Fibroblast of peridontal ligament (primary cell): ENCODE measurements around the gene PHRF1.
"Not testable (repeated sequence)": the region's sequence is repeated elsewhere in the genome, so short reads cannot be mapped to it uniquely, and the experiment has no call there.

ENCODE experiments used
- DNase-seq: peaks from one replicate; pipeline ENCODE4 v3.0.0-alpha.2; 2010; ENCODE audit errors: extremely low read depth

Gene PHRF1

DNA sequence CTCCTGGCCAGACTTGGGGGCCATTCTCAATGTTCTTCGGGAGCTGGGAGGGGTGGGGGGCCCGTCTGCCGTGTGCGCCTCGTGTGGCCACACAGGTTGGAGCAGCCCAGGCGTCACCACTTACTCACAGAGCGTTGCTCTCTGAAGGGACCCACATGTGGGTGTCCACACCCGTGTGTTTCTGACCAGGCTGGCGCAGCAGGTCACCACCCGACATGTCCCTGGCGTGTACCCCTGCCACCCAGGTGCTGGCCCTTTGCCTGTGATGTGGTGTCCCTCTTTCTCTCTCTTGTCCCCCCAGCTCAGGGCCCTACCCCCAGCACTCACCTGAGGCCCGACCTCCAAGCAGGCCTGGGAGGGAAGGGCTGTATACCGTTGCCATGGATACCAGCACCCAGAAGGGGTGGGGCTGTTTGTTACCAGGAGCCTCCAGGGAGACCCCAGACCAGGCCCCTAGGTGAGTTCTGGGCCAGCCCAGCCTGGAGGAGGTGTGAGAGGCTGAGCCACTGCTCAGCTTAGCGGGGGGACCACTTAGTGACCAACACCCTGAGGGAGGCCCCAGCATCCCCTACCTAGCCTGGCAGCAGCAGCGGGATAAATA lies 17.1 kb upstream of the PHRF1 start:
- no peak for DNase-seq

DNA sequence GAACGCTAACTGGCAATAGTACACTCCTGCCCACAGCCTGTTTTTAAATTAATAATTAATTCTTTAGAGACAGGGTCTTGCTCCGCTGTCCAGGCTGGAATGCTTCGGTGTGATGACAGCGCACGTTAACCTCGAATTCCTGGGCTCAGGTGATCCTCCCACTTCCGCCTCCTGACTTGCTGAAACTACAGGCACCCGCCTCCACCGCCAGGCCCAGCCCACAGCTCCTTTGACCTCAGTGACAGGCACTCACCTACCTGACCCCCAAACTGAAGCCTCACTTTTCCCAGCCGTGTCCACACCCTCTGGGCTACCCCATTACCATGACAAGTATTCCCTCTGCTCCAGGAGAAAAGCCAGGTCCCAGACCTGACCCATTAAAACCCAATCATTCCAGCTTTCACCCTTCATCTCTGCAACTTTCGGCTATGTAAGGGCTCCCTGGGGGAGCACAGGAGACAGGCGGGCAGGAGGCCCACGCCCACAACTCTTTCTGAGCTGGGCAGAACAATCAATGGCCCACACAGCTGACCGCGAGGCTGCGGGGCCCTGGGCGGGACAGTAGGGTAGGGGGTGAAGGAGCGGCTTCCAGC lies 16.5 kb upstream of the PHRF1 start:
- no peak for DNase-seq

DNA sequence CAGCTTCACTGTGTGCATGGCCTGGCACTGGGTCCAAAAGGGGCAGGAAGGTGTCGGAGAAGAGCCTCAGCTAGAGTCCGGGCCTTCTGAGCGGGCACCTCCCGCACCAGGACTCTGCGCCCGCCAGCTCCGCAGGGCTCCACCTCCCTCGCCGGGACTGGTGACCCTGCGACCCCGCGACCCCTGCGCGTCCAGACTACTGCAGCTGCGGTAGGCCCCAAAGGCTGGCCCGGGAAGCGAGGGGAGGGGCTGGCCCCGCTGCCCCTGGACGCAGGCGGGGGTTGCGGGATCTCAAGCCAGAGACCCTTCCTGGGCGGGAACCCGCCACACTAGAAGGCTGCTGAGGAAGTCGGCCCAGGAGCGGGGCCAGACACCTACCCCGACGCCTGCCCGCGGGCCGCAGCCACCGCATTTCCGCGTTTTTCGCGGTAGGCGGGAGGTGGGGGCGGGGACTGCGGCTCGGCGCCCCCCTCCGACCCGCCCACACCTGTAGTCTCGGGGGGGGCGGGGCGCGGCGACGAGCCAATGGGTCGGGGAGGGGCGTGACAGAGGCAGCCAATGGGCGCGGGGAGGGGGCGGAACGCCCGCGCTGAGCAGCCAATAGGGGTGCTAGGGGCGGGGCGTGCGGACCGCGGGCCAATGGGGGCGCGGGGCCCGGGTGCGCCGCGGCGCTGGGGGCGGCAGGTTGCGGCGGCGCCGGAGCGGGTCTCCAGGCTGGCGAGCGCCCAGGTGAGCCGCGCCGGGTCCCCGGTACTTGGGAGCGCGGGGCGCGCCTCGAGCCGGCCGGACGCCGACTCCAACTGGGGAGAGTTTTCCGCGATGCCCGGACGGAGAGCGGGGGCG lies 15.7 kb upstream of the PHRF1 start, which contains the start of the genes LMNTD2 and RASSF7:
Gene LMNTD2 (minus strand): TSS at position 434 of the 843 bp plus-strand sequence. CDS start 22 bp downstream, at position 412.
Gene RASSF7 (plus strand): TSS at position 666 of the 843 bp plus-strand sequence. CDS start 799 bp downstream, outside the sequence.
- DNase-seq: peak; percentile 47

DNA sequence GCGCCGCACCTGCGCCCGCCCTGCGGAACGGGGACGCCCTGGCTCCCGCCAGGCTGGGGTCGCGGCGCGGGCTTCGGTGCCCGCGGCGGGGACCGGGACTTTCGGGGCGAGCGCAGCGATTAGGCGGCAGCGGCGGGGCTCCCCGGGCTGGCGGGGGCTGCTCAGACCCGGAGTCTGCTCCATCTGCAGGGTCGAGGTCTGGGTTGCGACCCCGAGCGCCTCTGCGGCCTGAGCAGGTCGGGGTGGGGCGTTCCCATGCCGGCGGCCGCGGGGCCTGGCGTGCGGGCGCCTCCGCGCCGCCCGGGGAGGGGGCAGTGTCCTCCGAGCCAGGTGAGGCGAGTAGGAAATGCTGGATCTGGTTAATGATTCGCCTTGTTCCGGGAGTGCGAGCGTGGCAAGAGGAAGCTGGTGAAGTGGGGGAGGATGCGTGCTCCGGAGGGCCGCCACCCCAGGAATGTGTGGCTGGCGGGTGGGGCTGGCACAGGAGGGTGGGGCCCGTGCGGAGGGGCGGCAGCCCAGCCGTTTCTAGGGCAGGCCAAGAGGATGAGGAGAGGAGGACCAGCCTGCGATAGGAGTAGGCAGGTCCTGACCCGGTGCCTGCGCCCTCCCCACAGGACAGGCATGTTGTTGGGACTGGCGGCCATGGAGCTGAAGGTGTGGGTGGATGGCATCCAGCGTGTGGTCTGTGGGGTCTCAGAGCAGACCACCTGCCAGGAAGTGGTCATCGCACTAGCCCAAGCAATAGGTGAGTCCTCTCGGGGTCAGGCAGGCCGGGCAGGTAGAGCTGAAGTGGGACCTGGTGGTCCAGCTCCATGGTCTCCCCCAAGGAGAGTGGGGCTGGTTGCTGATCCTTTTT lies 14.9 kb upstream of the PHRF1 start:
- DNase-seq: no peak

DNA sequence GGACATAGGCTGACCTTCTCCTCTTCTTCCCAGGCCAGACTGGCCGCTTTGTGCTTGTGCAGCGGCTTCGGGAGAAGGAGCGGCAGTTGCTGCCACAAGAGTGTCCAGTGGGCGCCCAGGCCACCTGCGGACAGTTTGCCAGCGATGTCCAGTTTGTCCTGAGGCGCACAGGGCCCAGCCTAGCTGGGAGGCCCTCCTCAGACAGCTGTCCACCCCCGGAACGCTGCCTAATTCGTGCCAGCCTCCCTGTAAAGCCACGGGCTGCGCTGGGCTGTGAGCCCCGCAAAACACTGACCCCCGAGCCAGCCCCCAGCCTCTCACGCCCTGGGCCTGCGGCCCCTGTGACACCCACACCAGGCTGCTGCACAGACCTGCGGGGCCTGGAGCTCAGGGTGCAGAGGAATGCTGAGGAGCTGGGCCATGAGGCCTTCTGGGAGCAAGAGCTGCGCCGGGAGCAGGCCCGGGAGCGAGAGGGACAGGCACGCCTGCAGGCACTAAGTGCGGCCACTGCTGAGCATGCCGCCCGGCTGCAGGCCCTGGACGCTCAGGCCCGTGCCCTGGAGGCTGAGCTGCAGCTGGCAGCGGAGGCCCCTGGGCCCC lies 14.1 kb upstream of the PHRF1 start:
- DNase-seq: no peak

DNA sequence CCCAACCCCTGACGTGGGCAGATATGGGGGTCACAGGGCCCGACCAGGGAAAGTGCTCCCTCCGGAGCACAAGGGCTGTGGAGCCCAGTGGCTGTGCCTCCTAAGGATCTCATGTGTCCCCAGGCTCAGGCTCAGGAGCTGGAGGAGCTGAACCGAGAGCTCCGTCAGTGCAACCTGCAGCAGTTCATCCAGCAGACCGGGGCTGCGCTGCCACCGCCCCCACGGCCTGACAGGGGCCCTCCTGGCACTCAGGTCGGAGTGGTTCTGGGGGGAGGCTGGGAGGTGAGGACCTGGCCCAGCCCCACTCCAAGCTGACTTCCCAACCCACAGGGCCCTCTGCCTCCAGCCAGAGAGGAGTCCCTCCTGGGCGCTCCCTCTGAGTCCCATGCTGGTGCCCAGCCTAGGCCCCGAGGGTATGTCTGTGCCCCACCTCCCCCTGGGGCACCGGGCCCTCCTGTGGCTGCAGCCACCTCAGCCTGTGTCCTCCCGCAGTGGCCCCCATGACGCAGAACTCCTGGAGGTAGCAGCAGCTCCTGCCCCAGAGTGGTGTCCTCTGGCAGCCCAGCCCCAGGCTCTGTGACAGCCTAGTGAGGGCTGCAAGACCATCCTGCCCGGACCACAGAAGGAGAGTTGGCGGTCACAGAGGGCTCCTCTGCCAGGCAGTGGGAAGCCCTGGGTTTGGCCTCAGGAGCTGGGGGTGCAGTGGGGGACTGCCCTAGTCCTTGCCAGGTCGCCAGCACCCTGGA lies 13.0 kb upstream of the PHRF1 start:
- DNase-seq: no peak

DNA sequence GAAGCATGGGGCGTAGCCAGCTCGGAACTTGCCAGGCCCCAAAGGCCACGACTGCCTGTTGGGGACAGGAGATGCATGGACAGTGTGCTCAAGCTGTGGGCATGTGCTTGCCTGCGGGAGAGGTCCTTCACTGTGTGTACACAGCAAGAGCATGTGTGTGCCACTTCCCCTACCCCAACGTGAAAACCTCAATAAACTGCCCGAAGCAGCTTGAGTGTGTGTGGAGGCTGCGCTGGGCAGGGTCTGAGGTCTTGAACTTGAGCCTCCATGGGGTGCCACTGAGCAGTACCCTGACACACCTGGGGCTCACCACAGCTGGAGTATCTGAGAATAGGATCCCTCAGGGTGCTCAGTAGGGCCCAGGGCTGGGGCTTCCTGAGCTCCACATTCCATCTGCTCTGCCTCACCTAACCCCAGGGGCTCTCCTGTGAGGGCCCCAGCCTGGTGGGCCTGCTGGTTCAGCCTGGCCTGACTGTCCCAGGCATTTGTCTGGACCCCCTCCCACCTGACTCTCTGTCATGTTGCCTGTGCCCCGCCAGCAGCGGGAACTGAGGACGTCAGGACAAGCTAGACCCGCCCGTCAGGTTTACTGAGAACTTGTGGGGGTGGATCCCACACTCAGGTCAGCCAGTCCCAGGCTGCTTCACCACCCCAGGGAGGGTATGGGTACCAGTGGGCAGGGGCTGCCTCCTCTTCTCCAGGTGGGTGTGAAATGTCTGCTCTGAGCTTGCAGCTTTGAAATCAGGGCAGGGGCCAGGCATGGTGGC lies 12.3 kb upstream of the PHRF1 start:
- DNase-seq: no peak

DNA sequence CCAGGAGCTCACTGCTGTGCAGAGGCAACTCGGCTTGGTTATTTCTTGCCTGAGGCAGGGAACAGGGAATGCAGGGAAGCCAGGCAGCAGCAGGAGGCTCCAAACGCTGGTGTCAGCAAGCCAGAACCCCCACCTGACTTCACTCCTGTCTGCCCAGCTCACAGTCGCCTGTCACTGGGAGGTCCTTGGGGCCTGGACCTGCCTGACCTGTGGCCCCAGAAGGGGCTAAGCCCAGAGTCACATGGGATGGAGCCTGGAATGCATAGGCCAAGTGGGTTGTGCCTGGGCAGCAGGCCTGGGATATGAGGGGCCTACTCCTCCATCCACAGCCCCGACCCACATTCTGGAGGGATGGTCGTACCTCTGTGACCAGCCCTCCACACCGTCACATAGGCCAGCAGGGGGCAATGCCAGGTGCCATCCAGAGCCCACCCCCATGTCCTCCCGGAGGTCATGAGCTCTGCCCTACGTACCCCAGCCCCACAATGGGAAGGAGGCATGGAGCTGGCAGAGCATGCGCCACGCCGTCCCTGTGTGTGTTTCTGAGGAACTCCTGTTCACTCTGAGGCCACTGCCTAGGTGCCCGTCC lies 10.3 kb upstream of the PHRF1 start:
- no peak for DNase-seq

DNA sequence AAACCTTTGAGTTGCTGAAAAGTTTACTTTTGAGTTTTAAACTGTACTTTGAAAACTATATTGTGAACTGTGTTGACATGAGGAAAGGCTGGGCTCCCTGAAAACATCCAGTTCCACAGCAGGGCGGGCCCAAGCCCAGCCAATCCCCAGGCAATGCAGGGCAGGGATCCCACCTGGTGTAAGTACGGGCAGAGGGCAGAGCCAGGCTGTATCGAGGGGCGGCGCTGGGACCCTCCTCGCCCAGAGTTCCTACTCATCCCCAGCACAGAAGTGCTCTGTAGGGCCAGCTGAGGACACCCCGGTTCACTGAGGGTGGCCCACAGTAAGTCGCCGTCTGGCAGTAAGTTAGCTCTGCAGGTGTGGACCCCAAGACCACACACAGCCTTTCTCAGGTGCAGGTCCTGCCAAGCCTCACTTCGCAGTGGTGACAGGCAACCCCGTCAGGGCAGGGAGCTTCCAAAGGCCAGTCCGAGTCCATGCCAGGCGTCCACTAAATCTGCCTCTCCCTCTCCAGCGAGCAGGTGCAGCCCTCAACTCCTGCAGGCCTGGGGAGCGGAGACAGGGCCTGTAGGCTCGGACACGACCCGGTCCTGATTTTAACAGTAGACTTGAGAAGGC lies 9.2 kb upstream of the PHRF1 start:
- no peak for DNase-seq

DNA sequence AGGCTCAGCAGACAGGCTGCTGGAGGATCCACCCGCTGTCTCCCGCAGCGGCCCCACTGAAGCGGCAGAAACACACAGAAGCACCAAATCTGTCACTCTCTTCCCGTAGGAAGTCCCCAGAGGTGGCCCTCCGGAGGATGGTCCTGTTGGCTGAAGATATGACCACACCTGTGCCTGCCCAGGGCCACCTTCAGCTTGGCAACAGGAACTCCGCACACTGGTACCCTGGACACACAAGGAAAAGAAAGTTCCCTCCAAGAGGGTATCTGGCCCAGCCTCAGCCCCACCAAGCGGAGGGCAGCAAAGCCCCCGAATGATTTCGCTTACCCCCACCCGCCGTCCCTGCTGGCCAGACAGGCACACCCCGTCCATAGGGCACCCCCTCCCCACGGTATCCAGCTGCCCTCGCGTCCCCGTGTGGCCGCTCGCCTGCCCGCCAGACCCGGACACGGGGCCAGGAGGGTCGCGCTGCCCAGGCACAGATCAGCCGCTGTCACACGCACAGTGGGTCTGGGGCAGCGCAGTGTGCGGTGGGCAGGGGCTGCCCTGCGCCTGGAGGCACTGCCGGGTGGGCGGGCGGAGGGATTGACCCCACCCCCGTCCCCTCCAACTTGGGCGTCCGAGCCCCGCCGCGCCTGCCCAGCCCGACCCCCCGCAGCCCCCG lies 8.5 kb upstream of the PHRF1 start:
- no peak for DNase-seq

DNA sequence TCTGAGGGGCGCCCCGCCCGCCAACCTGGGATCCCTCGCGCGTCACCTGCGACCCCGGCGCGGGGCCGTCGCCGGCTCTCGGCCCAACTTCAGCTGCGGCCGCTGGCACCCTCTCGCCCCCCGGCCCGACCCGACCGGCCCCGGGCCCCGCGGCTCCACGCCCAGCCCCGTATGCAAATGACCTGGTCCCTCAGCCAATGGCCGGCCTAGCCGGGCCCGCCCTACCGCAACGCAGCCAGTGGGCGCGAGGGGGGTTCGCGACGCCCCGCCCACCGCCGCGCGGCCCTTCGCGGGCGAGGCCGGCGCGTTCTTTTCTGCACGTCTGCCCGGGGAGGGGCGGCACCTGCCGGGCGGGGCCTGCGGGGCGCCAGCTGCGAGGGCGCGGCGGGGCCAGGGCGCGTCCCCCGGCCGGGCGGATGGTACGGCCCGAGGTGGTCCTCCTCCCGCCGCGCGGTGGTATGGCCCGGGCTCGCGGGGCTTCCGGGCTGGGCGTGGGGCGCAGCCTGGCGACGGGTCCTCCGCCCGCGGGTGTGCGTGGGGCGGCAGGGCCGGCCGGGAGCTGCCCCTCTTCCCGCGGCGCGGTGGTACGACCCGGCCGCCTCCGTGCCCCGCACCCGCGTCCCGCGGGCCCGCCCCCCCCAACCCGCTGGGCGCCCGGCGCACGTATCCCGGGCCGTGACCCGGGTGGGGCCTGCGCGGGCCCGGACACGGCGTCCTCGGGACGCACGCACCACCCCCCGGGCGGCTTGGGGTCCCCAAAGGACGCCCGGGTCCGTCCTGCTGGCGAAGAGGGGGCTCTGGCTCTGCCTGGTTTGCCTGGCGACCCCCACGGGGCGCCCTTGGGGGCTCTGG lies 7.7 kb upstream of the PHRF1 start:
- peak; percentile 76 for DNase-seq

DNA sequence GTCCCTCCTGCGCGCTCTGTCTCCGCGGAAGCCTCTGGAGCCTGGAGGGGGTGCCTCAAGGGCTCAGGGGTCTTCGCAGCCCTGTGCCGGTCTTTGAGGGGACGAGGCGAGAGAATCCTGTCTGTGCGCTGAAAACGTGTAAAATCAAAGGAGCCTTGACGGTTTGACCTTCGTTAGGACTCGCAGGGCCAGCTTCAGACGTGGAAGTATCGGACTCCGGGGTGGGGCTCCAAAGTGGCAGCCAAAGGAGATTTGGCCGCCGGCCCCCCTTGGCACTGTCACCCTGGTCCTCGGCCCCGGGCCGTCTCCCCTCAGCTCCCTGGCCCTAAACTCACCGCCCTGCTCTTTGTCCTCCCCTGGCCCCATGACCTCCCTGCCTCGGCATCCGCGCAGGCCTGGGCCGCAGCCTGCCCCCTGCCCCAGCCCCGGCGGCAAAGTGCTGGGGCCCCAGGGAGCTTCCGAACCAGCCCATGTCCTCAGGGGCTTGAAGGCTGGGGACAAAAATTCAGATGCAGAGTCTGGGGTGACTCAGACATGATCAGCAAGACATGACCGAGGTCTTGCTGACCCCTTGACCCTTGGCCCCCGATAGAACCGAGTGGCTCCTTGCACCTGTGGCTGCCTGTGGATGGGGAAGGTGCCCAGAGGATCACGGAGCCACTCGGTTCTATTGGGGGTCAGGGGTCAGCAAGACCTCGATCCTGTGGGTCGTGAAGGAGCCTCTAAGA lies 6.9 kb upstream of the PHRF1 start:
- no peak for DNase-seq

DNA sequence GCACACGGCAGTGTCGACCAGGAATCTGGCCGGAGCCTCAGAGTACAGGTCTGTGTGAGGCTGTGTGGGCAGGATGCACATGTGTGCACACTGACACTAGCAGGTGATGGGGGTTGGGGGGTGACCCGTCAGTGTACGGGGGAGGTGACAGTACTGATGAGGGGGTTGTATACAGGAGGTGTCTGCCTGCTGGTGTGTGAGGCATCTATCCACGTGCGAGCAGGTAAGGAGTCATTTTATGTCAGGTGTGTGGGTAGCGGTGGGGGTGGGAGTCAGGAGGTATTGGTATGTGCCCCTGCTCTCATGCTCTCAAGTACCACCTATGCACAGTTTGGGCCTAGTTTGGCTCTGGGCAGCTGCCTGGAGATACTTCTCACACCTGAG lies 4.5 kb upstream of the PHRF1 start:
- DNase-seq: no peak

DNA sequence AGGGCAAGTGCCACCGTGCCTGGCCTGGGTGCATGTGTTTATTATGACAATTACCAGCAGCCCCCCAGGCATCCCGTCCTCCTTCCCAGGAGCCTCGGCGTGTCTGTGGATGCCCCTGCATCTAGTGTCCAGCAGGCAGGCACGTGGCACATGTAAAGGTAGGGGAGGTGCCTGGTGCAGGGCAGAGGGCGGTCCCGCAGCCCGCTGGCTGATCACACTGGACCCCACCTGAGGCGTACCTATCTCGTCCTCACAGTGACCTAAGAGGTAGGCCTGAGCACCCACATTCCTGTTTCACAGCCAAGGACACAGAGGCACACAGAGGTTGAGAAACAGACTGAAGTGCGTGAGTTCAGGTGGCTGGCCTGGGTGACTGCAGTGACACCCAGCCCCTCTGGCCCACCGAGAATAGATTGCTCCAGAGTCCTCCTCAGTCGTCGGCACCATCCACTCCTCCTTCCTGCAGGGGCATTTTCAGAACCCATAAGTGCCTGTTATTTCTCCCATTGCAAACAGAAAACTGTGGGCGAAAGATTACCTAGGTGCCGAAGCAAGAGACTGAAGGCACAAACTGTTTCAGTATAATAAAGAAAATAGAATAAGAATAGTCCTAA lies 3.0 kb upstream of the PHRF1 start:
- DNase-seq: no peak

DNA sequence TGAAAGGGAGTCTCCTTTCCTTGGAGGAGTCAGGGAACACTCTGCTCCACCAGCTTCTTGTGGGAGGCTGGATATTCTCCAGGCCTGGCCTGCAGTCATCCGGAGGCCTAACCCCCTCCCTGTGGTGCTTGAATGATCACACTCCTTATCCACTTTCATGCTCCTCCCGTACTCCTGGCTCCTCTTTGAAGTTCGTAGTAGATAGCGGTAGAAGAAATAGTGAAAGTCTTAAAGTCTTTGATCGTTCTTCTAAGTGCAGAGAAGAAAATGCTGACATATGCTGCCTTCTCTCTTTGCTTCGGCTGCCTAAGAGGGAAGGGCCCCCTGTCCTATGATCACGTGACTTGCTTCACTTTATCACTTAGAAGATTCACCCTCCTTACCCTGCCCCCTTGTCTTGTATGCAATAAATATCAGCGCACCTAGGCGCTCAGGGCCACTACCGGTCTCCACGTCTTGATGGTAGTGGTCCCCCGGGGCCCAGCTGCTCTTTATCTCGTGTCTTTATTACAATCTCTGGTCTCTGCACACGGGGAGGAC lies 2.2 kb upstream of the PHRF1 start:
- DNase-seq: not testable (repeated sequence)

DNA sequence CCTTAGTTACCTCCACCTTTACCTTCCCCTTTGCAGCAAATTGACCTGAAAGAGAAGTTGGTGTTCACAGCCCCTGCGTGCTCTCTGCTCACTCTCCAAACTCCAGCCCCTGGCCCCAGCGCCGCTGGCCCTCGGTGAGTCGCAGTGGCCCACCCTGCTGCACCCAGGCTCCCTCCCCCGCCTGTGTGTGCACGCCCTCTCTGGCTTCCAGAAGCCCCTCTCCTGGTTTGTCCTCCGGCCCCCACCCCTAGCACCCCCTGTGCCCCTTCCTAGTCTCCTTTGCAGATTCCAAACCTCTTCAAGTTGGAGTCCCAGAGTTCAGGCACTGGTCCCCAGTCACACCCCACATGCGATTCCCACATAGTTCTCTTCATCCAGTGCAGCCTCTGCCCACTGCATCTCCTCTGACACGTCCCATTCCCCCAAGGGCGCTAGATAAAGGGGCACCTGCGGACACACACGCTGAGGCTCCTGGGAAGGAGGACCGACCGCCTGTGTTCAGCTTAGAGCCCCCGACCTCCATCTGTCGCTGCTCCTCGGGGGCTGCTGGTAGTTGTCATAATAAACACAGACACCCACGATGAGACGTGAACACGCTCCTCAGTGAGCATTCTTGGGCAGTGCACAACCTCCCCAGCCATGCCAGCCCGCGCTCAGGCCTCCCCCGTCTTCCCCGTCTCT lies 1.5 kb upstream of the PHRF1 start:
- DNase-seq: no peak
